Panc1 (cell line): ENCODE results near the gene KLF11.

Source experiments
- POLR2AphosphoS5 ChIP-seq: IDR thresholded peaks from 2 replicates; pipeline ENCODE4 v1.6.1; 2012; ENCODE audit warnings: mild to moderate bottlenecking, low read depth, low read length, moderate library complexity
- TF ChIP-seq, protein P1 (sequence below): fragments of 450-650 bp; IDR thresholded peaks from 2 replicates; pipeline ENCODE4 v1.5.1; 2017; ENCODE audit warnings: mild to moderate bottlenecking

DNA sequence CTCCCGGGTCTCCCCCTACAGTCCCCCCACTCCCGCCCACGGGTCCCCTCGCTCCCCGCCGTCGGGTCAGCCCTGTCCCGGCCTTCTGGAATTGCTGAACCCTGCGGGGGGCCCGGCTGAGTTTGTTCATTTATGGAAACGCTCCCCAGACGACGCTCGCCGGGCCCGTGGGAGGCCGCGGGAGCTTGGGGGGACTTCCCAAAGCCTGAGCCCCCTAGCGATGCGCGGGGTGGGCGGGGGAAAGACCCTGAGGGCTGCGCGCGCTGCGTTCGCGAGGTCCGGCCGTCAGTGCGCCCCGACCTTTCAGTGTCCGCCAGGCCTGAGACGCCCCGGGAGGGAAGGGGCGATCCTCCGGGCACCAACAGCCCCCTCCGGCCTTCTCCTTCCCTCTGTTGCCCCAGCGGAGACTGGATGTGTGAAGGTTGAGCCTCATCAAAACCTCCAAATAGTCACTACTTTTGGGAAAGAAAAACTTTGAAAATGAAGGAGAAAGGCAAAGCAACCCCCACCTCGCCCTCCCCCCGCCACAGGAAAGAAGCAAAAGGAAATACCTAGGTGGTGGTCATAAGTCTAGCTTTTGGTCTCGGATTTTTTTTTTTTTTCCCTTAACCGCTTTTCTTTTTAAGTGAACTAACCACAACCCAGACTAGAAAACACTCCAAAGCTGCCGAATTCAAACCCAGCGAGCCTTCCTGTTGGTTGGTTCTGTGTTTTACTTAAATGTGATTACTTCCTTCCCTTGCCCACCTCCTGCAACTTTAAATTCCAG is 37.4 kb downstream of the KLF11 start:
- TF ChIP-seq, protein P1, sequence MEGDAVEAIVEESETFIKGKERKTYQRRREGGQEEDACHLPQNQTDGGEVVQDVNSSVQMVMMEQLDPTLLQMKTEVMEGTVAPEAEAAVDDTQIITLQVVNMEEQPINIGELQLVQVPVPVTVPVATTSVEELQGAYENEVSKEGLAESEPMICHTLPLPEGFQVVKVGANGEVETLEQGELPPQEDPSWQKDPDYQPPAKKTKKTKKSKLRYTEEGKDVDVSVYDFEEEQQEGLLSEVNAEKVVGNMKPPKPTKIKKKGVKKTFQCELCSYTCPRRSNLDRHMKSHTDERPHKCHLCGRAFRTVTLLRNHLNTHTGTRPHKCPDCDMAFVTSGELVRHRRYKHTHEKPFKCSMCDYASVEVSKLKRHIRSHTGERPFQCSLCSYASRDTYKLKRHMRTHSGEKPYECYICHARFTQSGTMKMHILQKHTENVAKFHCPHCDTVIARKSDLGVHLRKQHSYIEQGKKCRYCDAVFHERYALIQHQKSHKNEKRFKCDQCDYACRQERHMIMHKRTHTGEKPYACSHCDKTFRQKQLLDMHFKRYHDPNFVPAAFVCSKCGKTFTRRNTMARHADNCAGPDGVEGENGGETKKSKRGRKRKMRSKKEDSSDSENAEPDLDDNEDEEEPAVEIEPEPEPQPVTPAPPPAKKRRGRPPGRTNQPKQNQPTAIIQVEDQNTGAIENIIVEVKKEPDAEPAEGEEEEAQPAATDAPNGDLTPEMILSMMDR, result no peak
- no peak for TF ChIP-seq POLR2AphosphoS5
